ENCODE data around the gene MOSMO. TPM values are rescaled to one million over a fixed set of nuclear protein-coding genes. Genes with fewer than 3 reads are reported as not detected.
"Not testable (repeated sequence)": the region's sequence is repeated elsewhere in the genome, so short reads cannot be mapped to it uniquely, and the experiment has no call there.

MOSMO gene
- total RNA-seq, 4 donors from 2014 or later: 8.4 to 68.5 (median 17.2) TPM

DNA sequence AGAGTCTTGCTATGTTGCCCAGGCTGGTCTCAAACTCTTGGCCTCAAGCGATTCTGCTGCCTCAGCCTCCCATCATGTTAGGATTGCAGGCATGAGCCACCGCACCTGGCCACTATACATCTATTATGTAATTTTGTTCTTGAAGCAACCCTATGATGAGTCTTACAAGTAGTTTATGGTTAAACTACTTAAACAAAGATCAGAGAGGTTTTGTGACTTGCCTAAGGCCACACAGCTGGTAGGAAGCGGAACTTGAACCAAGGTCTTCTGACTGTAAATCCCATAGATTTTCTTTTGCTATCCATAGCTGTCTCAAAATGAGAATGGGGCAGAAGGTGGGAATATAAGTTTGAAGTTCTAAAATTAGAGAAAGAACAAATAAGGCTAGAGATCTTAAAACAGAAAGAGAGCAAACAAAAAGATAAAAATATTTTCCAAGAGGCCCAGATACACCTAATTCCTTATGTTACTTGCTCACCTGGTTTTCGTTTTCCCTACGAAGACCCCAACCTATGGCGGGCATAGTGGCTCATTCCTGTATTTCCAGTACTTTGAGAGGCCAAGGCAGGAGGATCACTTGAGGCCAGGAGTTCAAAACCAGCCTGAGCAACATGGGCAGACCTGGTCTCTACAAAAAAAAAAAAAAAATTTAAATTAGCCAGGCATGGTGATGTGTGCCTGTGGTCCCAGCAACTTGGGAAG, 116.8 kb downstream of the MOSMO start:
- DNase-seq: no peak
- intact Hi-C loops (cut with DNase I; ENCODE audit: low total_unique reads): no loop called here
- H3K4me1 ChIP-seq: no peaks in the 10 kb centered on the region
- no peaks in the 10 kb centered on the region for H3K9me3 ChIP-seq
- no peak overlapping the region for H3K4me3 ChIP-seq
- no peaks in the 10 kb centered on the region for H3K36me3 ChIP-seq
- no peak overlapping the region for H3K27ac ChIP-seq
- TF ChIP-seq, protein P1, sequence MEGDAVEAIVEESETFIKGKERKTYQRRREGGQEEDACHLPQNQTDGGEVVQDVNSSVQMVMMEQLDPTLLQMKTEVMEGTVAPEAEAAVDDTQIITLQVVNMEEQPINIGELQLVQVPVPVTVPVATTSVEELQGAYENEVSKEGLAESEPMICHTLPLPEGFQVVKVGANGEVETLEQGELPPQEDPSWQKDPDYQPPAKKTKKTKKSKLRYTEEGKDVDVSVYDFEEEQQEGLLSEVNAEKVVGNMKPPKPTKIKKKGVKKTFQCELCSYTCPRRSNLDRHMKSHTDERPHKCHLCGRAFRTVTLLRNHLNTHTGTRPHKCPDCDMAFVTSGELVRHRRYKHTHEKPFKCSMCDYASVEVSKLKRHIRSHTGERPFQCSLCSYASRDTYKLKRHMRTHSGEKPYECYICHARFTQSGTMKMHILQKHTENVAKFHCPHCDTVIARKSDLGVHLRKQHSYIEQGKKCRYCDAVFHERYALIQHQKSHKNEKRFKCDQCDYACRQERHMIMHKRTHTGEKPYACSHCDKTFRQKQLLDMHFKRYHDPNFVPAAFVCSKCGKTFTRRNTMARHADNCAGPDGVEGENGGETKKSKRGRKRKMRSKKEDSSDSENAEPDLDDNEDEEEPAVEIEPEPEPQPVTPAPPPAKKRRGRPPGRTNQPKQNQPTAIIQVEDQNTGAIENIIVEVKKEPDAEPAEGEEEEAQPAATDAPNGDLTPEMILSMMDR (IDR thresholded peaks at IDR 0.05): no peak
- TF ChIP-seq EP300 (IDR thresholded peaks at IDR 0.05; ENCODE audit: low read depth): no peak
- WGBS, 2 donors (ENCODE audit: low coverage in 1 of 2): 83 to 91% methylated on average over 6 of the region's 6 CpGs
- in situ Hi-C loops (cut with MboI; ENCODE audit: low pct_ligation_motif_present in 1 of 4, low pct_unique_long_range_greater_than_20kb in 1 of 4, low sequenced_read_pairs in 3 of 4): no loop called here
- no peaks in the 10 kb centered on the region for H3K27me3 ChIP-seq

DNA sequence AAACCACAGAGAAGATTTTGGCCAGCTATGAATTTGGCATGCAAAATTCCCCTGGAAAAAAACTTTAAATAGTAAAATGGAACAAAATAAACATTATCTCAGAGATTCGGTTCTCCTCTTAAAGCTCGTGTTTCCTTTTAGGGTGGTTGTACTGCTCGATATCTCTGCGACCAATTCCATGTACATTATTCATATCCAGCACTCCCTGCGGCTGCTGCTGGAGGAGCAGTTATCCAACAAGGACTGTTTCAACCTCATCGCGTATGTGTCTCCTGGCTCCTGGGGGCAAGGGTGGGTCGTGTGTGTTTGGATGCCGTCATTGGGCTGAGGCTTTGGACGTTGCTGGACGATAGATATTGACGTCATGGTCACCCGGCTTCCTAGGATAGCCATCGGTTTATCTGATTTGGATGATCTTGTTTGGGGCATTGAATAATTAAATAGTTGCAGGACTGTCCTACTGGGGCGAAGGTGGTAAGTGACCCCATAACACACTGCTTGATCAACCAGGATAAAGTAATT, 118.2 kb downstream of the MOSMO start:
- WGBS, 2 donors (ENCODE audit: low coverage in 1 of 2): 74 to 80% methylated on average over 7 to 15 of the region's 15 CpGs
- H3K27me3 ChIP-seq: no peaks in the 10 kb centered on the region
- DNase-seq: no peak
- in situ Hi-C loops (cut with MboI; ENCODE audit: low pct_ligation_motif_present in 1 of 4, low pct_unique_long_range_greater_than_20kb in 1 of 4, low sequenced_read_pairs in 3 of 4) (no loop called here), intact Hi-C loops (cut with DNase I; ENCODE audit: low total_unique reads) (no loop called here)
- no peaks in the 10 kb centered on the region for H3K36me3 ChIP-seq
- no peak overlapping the region for H3K27ac ChIP-seq
- H3K9me3 ChIP-seq: no peaks in the 10 kb centered on the region
- TF ChIP-seq, protein P1 (IDR thresholded peaks at IDR 0.05): no peak
- TF ChIP-seq POLR2AphosphoS5 (IDR thresholded peaks at IDR 0.05) (no peak), POLR2A (IDR thresholded peaks at IDR 0.05) (no peak), EP300 (IDR thresholded peaks at IDR 0.05; ENCODE audit: low read depth) (no peak)
- H3K4me3 ChIP-seq: no peak overlapping the region
- H3K4me1 ChIP-seq: no peaks in the 10 kb centered on the region

DNA sequence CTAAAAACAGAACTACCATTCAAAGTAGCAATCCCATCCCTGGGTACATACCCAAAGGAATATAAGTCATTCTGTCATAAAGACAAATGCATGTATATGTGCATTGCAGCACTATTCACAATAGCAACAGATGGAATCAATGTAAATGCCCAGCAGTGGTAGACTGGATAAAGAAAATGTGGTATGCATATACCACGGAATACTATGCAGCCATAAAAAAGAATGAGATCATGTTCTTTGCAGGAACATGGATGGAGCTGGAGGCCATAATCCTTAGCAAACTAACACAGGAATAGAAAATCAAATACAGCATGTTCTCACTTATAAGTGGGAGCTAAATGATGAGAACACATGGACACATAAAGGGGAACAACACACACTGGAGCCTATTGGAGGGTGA, 120.6 kb downstream of the MOSMO start:
- H3K27ac ChIP-seq; H3K4me3 ChIP-seq; in situ Hi-C loops (cut with MboI; ENCODE audit: low pct_ligation_motif_present in 1 of 4, low pct_unique_long_range_greater_than_20kb in 1 of 4, low sequenced_read_pairs in 3 of 4); H3K9me3 ChIP-seq; intact Hi-C loops (cut with DNase I; ENCODE audit: low total_unique reads); H3K36me3 ChIP-seq; H3K27me3 ChIP-seq; DNase-seq; H3K4me1 ChIP-seq: not testable (repeated sequence)
- WGBS, 2 donors (ENCODE audit: low coverage in 1 of 2): 94 to 100% methylated on average over 1 of the region's 1 CpG

DNA sequence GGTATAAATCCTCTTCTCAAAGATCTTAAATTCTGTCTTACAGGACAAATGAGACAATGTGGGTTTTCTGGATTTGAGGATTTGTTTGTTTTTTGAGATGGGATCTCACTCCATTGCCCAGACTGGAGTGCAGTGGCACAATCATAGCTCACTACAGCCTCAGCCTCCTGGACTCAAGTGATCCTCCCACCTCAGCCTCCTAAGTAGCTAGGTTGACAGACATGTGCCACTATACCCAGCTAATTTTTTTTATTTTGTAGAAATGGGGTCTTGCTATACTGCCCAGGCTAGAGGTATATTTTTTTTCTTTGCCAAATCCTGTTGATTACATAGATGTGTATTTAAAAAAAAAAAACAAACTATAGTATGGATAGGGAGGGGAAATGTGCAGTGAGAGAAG, 122.6 kb downstream of the MOSMO start:
- Histone ChIP-seq H3K9me3 (no peaks in the 10 kb centered on the region), H3K27ac (no peak overlapping the region), H3K4me3 (no peak overlapping the region), H3K27me3 (no peaks in the 10 kb centered on the region), H3K4me1 (no peaks in the 10 kb centered on the region), H3K36me3 (no peaks in the 10 kb centered on the region)
- in situ Hi-C loops (cut with MboI; ENCODE audit: low pct_ligation_motif_present in 1 of 4, low pct_unique_long_range_greater_than_20kb in 1 of 4, low sequenced_read_pairs in 3 of 4): no loop called here
- TF ChIP-seq POLR2A (IDR thresholded peaks at IDR 0.05) (no peak), POLR2AphosphoS5 (IDR thresholded peaks at IDR 0.05) (no peak), EP300 (IDR thresholded peaks at IDR 0.05; ENCODE audit: low read depth) (no peak)
- TF ChIP-seq, protein P1 (IDR thresholded peaks at IDR 0.05): no peak
- intact Hi-C loops (cut with DNase I; ENCODE audit: low total_unique reads): no loop called here
- no peak for DNase-seq

DNA sequence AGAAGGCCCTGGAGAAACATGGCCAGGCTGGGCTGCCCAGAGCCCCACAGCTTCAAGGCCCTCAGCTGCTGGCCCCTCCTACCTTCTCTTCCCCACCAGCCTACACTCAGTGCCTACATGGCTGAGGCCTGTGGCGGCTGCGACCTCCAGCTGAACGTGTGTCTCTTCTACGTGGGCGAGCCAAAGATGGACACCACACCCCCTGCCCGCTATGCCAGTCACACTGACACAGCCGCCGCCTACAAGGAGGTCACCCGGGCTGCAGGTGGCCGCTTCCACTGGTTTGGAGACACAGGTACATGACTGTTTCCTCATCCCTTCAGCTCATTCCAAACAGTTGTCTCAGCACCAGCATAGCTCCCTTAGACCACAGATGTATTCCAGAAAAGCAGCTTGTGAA, 124.9 kb downstream of the MOSMO start:
- 92% methylated on average over 10 of the region's 10 CpGs; no CpG with 5 or more reads in 1 of the 2 donors for WGBS, 2 donors (ENCODE audit: low coverage in 1 of 2)

More for the DNA sequence above, 124.9 kb downstream of the MOSMO start:
- Histone ChIP-seq H3K9me3 (no peaks in the 10 kb centered on the region), H3K4me3 (no peak overlapping the region), H3K27ac (no peak overlapping the region), H3K36me3 (no peaks in the 10 kb centered on the region), H3K27me3 (no peaks in the 10 kb centered on the region), H3K4me1 (no peaks in the 10 kb centered on the region)
- intact Hi-C loops (cut with DNase I; ENCODE audit: low total_unique reads) (no loop called here), in situ Hi-C loops (cut with MboI; ENCODE audit: low pct_ligation_motif_present in 1 of 4, low pct_unique_long_range_greater_than_20kb in 1 of 4, low sequenced_read_pairs in 3 of 4) (no loop called here)
- no peak for DNase-seq
- TF ChIP-seq POLR2A (IDR thresholded peaks at IDR 0.05) (no peak), EP300 (IDR thresholded peaks at IDR 0.05; ENCODE audit: low read depth) (no peak)

Other genes with a start within 250 kb of the MOSMO start
- 100 to 1,000 TPM in 2 of 4 donors, 10 to 100 TPM in 2; 92.0 to 226 (median 133) TPM for gene NPIPB4, start 150.4 kb upstream of the MOSMO start, total RNA-seq
- 100 to 1,000 TPM; 112 to 359 (median 321) TPM for gene UQCRC2, start 54.8 kb upstream of the MOSMO start, total RNA-seq
- gene PDZD9, start 7.0 kb upstream of the MOSMO start, total RNA-seq: not detected
- gene VWA3A, start 84.4 kb downstream of the MOSMO start, total RNA-seq: under 1 TPM in 1 of 4 donors, not detected in 3; 0.14 TPM
- gene SDR42E2, start 154.4 kb downstream of the MOSMO start, total RNA-seq: not detected
- gene EEF2K, start 198.2 kb downstream of the MOSMO start, total RNA-seq: 100 to 1,000 TPM in 1 of 4 donors, 10 to 100 TPM in 3; 22.2 to 223 (median 50.1) TPM